SU-DHL-6 (cell line): ENCODE measurements around the gene ELOVL6.

Experiments
- H2AFZ ChIP-seq: fragments of 200-600 bp; sonication (generic); 2 replicates; pipeline ENCODE4 v1.6.1; 2014; ENCODE audit warnings: low read depth, mild to moderate bottlenecking, moderate library complexity, mixed read lengths, antibody characterized with exemption, low read length; ENCODE audit not compliant: severe bottlenecking
- H3F3A ChIP-seq: fragments of 200-600 bp; shearing (Covaris generic); 2 replicates; pipeline ENCODE4 v1.6.0; 2016; ENCODE audit warnings: antibody characterized with exemption, mild to moderate bottlenecking; ENCODE audit not compliant: insufficient read depth
- H3K27ac ChIP-seq: fragments of 200-600 bp; sonication (generic); 2 replicates; pipeline ENCODE4 v1.5.1; 2016; ENCODE audit warnings: low read depth, mild to moderate bottlenecking, low read length, moderate library complexity, mixed read lengths
- H3K27me3 ChIP-seq: fragments of 200-600 bp; sonication (generic), shearing (Covaris generic); 2 replicates; pipeline ENCODE4 v1.6.0; 2014; ENCODE audit warnings: mild to moderate bottlenecking, low read length
- H3K36me3 ChIP-seq: fragments of 200-600 bp; sonication (generic); 2 replicates; pipeline ENCODE4 v1.6.1; 2014; ENCODE audit warnings: mild to moderate bottlenecking, low read length, mixed read lengths
- H3K4me2 ChIP-seq: fragments of 300-600, 200-600 bp; shearing (Covaris generic), sonication (generic); 2 replicates; pipeline ENCODE4 v1.6.0; 2014; ENCODE audit warnings: low read length, low read depth, mild to moderate bottlenecking; ENCODE audit not compliant: poor library complexity, severe bottlenecking
- H3K4me3 ChIP-seq: fragments of 200-600 bp; sonication (generic); 2 replicates; pipeline ENCODE4 v1.5.1; 2014; ENCODE audit warnings: antibody characterized with exemption, low read length, mild to moderate bottlenecking, mixed read lengths; ENCODE audit not compliant: insufficient read depth, poor library complexity, severe bottlenecking
- H3K79me2 ChIP-seq: fragments of 200-600 bp; sonication (generic); 2 replicates; pipeline ENCODE4 v1.6.1; 2014; ENCODE audit warnings: mild to moderate bottlenecking, low read length, moderate library complexity; ENCODE audit not compliant: insufficient read depth
- H3K9ac ChIP-seq: fragments of 200-600 bp; sonication (generic); 2 replicates; pipeline ENCODE4 v1.7.0; 2014; ENCODE audit warnings: mild to moderate bottlenecking, low read length
- H3K9me2 ChIP-seq: fragments of 200-600 bp; sonication (generic); replicated peaks from 2 replicates; pipeline ENCODE4 v1.6.1; 2014; ENCODE audit warnings: low read length; ENCODE audit not compliant: insufficient read depth
- H3K9me3 ChIP-seq: fragments of 200-600 bp; sonication (generic); 2 replicates; pipeline ENCODE4 v1.6.1; 2014; ENCODE audit warnings: low read length, mixed read lengths; ENCODE audit not compliant: insufficient read depth
- H4K20me1 ChIP-seq: fragments of 200-600 bp; sonication (generic); 2 replicates; pipeline ENCODE4 v1.6.1; 2014; ENCODE audit warnings: low read depth, mild to moderate bottlenecking, antibody characterized with exemption, low read length, moderate library complexity, mixed read lengths
- CTCF ChIP-seq: fragments of 200-600 bp; sonication (generic); IDR thresholded peaks from one replicate; pipeline ENCODE4 v1.5.1; 2017; ENCODE audit warnings: antibody characterized with exemption, mild to moderate bottlenecking, low read length, moderate library complexity; ENCODE audit not compliant: insufficient read depth, poor library complexity, severe bottlenecking
- EZH2phosphoT487 ChIP-seq: fragments of 200-600 bp; sonication (generic), shearing (Covaris generic); conservative IDR thresholded peaks from 2 replicates; pipeline ENCODE4 v1.6.1; 2018; ENCODE audit warnings: mild to moderate bottlenecking, antibody characterized with exemption, low read length, moderate library complexity, mixed read lengths

ELOVL6 gene

GRCh38 chr4:109998867-109999584 lies 199.4 kb downstream of the ELOVL6 start:
- no peaks in the 10 kb centered on the region for H3K9me2 ChIP-seq
- H3K27ac ChIP-seq = no peak overlapping the region
- H3K79me2 ChIP-seq = no peaks in the 10 kb centered on the region
- no peak overlapping the region for H2AFZ ChIP-seq
- no peak overlapping the region for H3K4me2 ChIP-seq
- no peaks in the 10 kb centered on the region for H4K20me1 ChIP-seq
- H3K27me3 ChIP-seq = no peaks in the 10 kb centered on the region
- no peaks in the 10 kb centered on the region for H3F3A ChIP-seq
- no peak for TF ChIP-seq CTCF
- TF ChIP-seq EZH2phosphoT487 = no peak
- no peak overlapping the region for H3K4me3 ChIP-seq
- no peaks in the 10 kb centered on the region for H3K9me3 ChIP-seq
- H3K36me3 ChIP-seq = no peaks in the 10 kb centered on the region
- H3K9ac ChIP-seq = no peak overlapping the region

- Histone ChIP-seq H3K4me2 (no peak overlapping the region), H3K79me2 (no peaks in the 10 kb centered on the region), H3K36me3 (no peaks in the 10 kb centered on the region), H3K27me3 (no peaks in the 10 kb centered on the region), H3K27ac (no peak overlapping the region), H4K20me1 (no peaks in the 10 kb centered on the region), H3K9ac (no peak overlapping the region), H3K9me3 (no peaks in the 10 kb centered on the region), H3F3A (no peaks in the 10 kb centered on the region; the same call in 1 of the 2 replicates), H2AFZ (no peak overlapping the region), H3K4me3 (no peak overlapping the region), H3K9me2 (no peaks in the 10 kb centered on the region)
- TF ChIP-seq EZH2phosphoT487 = no peak
- no peak for TF ChIP-seq CTCF
Measured at GRCh38 chr4:109996526-109996925, 201.9 kb downstream of the ELOVL6 start.
